CD4-positive, alpha-beta T cell treated with Interleukin-2 at 100 ng/mL for 4 hours (primary cell): ENCODE results near the gene TMEM128.
"Not testable (repeated sequence)": the region's sequence is repeated elsewhere in the genome, so short reads cannot be mapped to it uniquely, and the experiment has no call there.

Experiments used
- DNase-seq: peaks from one replicate; pipeline ENCODE4 v3.0.0-alpha.2; 2020; ENCODE audit warnings: low spot score

Gene TMEM128

DNA sequence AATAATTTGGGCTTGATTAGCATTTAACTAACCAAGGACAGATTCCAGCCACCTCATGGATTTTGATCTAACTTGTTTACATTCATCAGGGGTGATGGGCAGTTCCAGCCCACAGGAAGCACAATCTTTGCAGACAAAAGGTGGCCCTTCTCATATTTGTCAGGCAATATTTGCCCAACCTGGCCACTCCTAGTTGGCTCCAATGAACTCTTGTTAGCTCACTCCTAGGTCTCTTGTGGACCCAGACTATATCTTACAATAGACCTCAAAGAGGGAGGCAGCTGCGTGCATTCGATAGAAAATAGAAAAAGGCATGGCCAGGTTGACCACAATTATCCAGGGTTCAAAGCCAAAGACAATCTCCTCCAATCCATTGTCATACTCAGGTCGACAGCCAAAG, 59.5 kb downstream of the TMEM128 start:
- DNase-seq, result not testable (repeated sequence)
